ENCODE data around the gene RINL. TPM values are rescaled to one million over a fixed set of nuclear protein-coding genes. Genes with fewer than 3 reads are reported as not detected.

Gene RINL
- total and polyA plus RNA-seq, 2 of the 4 experiments (the other 2 are of a cell fraction), result 0.72 to 1.9 TPM

DNA sequence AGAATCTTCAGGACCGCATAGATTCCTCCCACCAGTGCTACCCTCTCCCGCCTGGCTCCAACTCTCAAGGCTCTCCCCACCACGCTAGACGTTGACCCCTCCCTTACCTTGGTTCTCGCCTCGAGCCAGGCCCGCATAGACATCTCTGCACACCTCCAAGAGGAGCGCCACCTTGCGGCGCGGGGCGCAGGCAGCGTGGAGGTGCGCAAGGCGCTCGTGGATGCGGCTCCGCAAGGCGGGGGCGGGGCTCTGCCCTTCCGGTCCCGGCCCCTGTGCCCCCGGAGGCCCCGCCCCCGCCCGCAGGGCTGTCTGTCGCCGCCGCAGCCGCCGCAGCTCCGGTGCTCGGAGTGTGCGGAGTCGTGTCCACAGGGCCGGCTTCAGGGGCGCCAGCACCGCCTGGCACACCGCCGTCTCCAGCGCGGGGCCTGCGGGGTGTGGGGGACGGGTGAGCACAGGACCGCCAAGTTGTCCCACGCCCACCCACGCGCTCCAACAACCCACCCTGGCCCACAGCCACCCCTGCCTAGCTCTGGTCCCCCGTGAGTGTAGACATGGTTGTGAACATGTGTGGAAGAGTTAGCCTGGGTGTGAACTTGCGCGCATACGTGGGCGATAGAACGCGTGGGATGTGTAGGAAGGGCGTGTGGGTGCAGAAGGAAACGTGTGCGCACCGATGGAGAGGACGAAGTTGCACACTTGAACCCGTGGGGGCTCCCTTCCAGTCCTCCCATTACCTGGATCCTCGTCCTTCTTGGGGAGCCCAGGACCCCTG is 8.1 kb downstream of the RINL start:
- peak overlapping the region; percentile 74 for H2AK9ac ChIP-seq (replicated peaks; ENCODE audit: low read depth, low read length, poor library complexity)
- in situ Hi-C loops (cut with MboI; ENCODE audit: low sequenced_read_pairs), result no loop called here
- BruUV-seq (replicated peaks), result no TSS peak
- no peak overlapping the region for H2BK20ac ChIP-seq (ENCODE audit: low read depth, low read length)
- peak; percentile 96 for ATAC-seq (ENCODE audit: low read depth)
- H3K4me3 ChIP-seq (ENCODE audit: insufficient read depth, low read depth, low read length), result peak overlapping the region; percentile 39
- WGBS, 2 experiments (ENCODE audit: extremely low coverage in 2 of 2, insufficient read length in 1 of 2), result 0% methylated on average over 4 of the region's 62 CpGs; no CpG with 5 or more reads in 1 of the 2 experiments
- dilution Hi-C loops (cut with HindIII; ENCODE audit: low sequenced_read_pairs, unreplicated experiment), result no loop called here
- H3K27ac ChIP-seq (ENCODE audit: insufficient read depth, low read length), result no peak overlapping the region
- no peak overlapping the region for H3K9ac ChIP-seq (ENCODE audit: low read depth, low read length)
- H3K9me3 ChIP-seq (ENCODE audit: control insufficient read depth, insufficient read depth, low read length), result no peaks in the 10 kb centered on the region
- ChIA-PET POLR2A (ENCODE audit: unreplicated experiment) (no interaction called here), CTCF (no interaction called here)
- H3K4me1 ChIP-seq (ENCODE audit: control insufficient read depth, insufficient read depth, low read length), result peaks cover 5% of the 10 kb centered on the region; the same call in 1 of the 2 replicates
- no peak overlapping the region for H3K56ac ChIP-seq (ENCODE audit: extremely low read depth, insufficient read depth, low read length)
- H4K91ac ChIP-seq (ENCODE audit: insufficient read depth, low read depth, low read length), result peak overlapping the region; percentile 2; the same call in 1 of the 2 replicates
- intact Hi-C loops (cut with micrococcal nuclease), result no loop called here
- H3K23ac ChIP-seq (ENCODE audit: low read depth, low read length), result no peak overlapping the region
- peak overlapping the region; percentile 69; the same call in 1 of the 2 replicates for H3K4ac ChIP-seq (ENCODE audit: low read depth, low read length)
- peak overlapping the region; percentile 15 to 79; a peak in 3 of 4 replicates for H4K8ac ChIP-seq (ENCODE audit: low read depth in 2 of 2, low read length in 2 of 2)
- peaks cover 7% of the 10 kb centered on the region for H3K9me1 ChIP-seq (ENCODE audit: insufficient read depth, low read length)
- no peak overlapping the region for H2BK120ac ChIP-seq (ENCODE audit: low read depth, low read length)
- H2AFZ ChIP-seq (replicated peaks; ENCODE audit: low read length, poor library complexity), result peak overlapping the region; percentile 92
- H2BK15ac ChIP-seq (ENCODE audit: low read depth, low read length), result no peak overlapping the region
- peak overlapping the region; percentile 91 for H3K4me2 ChIP-seq (ENCODE audit: low read depth, low read length)
- peak overlapping the region; percentile 88 for H2AK5ac ChIP-seq (ENCODE audit: low read depth, low read length)
- no peaks in the 10 kb centered on the region for H3K36me3 ChIP-seq (ENCODE audit: control insufficient read depth, insufficient read depth, low read length)
- no peak overlapping the region for H3K18ac ChIP-seq (ENCODE audit: low read depth, low read length)
- no peak overlapping the region for H2BK5ac ChIP-seq (ENCODE audit: low read depth, low read length, poor library complexity, severe bottlenecking)
- H4K20me1 ChIP-seq (ENCODE audit: insufficient read depth, low read length), result no peaks in the 10 kb centered on the region
- H4K5ac ChIP-seq (ENCODE audit: low read depth, low read length), result peak overlapping the region; percentile 30
- H3K79me1 ChIP-seq (ENCODE audit: low read depth in 1 of 2, low read length in 2 of 2), result no peaks in the 10 kb centered on the region
- peak; percentile 45 for DNase-seq
- peak overlapping the region; percentile 72; the same call in 1 of the 2 replicates for H3K14ac ChIP-seq (replicated peaks; ENCODE audit: low read depth, low read length)
- H3K27me3 ChIP-seq (ENCODE audit: control insufficient read depth, insufficient read depth, low read length), result no peaks in the 10 kb centered on the region
- TF ChIP-seq MAFK (IDR thresholded peaks at IDR 0.05; ENCODE audit: low read depth, low read length) (no peak), BHLHE40 (IDR thresholded peaks at IDR 0.05; ENCODE audit: low read depth, low read length) (no peak), RCOR1 (IDR thresholded peaks at IDR 0.05; ENCODE audit: insufficient replicate concordance, low read length) (no peak), CHD1 (IDR thresholded peaks at IDR 0.05; ENCODE audit: low read depth, low read length) (no peak), SMC3 (IDR thresholded peaks at IDR 0.05; ENCODE audit: low read depth, low read length) (peak; percentile 55), MAZ (IDR thresholded peaks at IDR 0.05; ENCODE audit: borderline replicate concordance, low read depth, low read length) (no peak), RFX5 (IDR thresholded peaks at IDR 0.05; ENCODE audit: low read depth, low read length) (no peak), POLR2A (IDR thresholded peaks at IDR 0.05; ENCODE audit: low read depth, low read length) (no peak), FOS (IDR thresholded peaks at IDR 0.05; ENCODE audit: low read depth, low read length) (no peak), RAD21 (IDR thresholded peaks at IDR 0.05; ENCODE audit: low read length) (peak; percentile 55), MXI1 (IDR thresholded peaks at IDR 0.05; ENCODE audit: borderline replicate concordance, low read depth, low read length) (no peak), NFE2L2 (IDR thresholded peaks at IDR 0.05; ENCODE audit: low read depth, low read length) (no peak)
- TF ChIP-seq, protein P1, sequence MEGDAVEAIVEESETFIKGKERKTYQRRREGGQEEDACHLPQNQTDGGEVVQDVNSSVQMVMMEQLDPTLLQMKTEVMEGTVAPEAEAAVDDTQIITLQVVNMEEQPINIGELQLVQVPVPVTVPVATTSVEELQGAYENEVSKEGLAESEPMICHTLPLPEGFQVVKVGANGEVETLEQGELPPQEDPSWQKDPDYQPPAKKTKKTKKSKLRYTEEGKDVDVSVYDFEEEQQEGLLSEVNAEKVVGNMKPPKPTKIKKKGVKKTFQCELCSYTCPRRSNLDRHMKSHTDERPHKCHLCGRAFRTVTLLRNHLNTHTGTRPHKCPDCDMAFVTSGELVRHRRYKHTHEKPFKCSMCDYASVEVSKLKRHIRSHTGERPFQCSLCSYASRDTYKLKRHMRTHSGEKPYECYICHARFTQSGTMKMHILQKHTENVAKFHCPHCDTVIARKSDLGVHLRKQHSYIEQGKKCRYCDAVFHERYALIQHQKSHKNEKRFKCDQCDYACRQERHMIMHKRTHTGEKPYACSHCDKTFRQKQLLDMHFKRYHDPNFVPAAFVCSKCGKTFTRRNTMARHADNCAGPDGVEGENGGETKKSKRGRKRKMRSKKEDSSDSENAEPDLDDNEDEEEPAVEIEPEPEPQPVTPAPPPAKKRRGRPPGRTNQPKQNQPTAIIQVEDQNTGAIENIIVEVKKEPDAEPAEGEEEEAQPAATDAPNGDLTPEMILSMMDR (conservative IDR thresholded peaks at IDR 0.05; ENCODE audit: low read depth, low read length), result peak; percentile 65
- TF ChIP-seq, protein P2, sequence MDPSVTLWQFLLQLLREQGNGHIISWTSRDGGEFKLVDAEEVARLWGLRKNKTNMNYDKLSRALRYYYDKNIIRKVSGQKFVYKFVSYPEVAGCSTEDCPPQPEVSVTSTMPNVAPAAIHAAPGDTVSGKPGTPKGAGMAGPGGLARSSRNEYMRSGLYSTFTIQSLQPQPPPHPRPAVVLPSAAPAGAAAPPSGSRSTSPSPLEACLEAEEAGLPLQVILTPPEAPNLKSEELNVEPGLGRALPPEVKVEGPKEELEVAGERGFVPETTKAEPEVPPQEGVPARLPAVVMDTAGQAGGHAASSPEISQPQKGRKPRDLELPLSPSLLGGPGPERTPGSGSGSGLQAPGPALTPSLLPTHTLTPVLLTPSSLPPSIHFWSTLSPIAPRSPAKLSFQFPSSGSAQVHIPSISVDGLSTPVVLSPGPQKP (IDR thresholded peaks at IDR 0.05; ENCODE audit: borderline replicate concordance, low read depth, low read length), result no peak
- TF ChIP-seq, protein P3, sequence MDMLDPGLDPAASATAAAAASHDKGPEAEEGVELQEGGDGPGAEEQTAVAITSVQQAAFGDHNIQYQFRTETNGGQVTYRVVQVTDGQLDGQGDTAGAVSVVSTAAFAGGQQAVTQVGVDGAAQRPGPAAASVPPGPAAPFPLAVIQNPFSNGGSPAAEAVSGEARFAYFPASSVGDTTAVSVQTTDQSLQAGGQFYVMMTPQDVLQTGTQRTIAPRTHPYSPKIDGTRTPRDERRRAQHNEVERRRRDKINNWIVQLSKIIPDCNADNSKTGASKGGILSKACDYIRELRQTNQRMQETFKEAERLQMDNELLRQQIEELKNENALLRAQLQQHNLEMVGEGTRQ (IDR thresholded peaks at IDR 0.05; ENCODE audit: low read depth, low read length), result no peak
